WTC11 (cell line): Measurements from ENCODE around the gene IQCC. TPM values are rescaled to one million over a fixed set of nuclear protein-coding genes. Genes with fewer than 3 reads are reported as not detected.

ENCODE experiments used
- ATAC-seq: fragments of 200-7000 bp; cut with Tn5 transposase; 2 replicates; pipeline ENCODE4 v1.10.0; 2021; ENCODE audit warnings: mild to moderate bottlenecking, moderate library complexity
- CTCF ChIA-PET: fragments of 300-600 bp; sonication (Branson Sonifier 250); formaldehyde crosslinking; loops from one replicate; lab custom pipeline; 2021; ENCODE audit warnings: antibody characterized with exemption; lab: Charles Lee
- POLR2A ChIA-PET: fragments of 350-600 bp; sonication (Branson Sonifier 250); formaldehyde crosslinking; loops from one replicate; lab custom pipeline; 2021; ENCODE audit warnings: antibody characterized with exemption; lab: Charles Lee
- DNase-seq: peaks from one replicate; pipeline ENCODE4 v3.0.0; 2021; ENCODE audit warnings: low spot score
- H3K27ac Mint-ChIP-seq: 2 replicates; pipeline ENCODE4 v1.8.0; 2021; ENCODE audit warnings: mixed read lengths
- H3K27me3 Mint-ChIP-seq: 2 replicates; pipeline ENCODE4 v1.8.0; 2021; ENCODE audit warnings: low read depth, mild to moderate bottlenecking, moderate library complexity, mixed read lengths
- H3K36me3 Mint-ChIP-seq: 2 replicates; pipeline ENCODE4 v1.8.0; 2021; ENCODE audit warnings: mixed read lengths
- H3K4me1 Mint-ChIP-seq: 2 replicates; pipeline ENCODE4 v1.8.0; 2022; ENCODE audit warnings: mixed read lengths
- H3K4me3 Mint-ChIP-seq: 2 replicates; pipeline ENCODE4 v1.8.0; 2021; ENCODE audit warnings: mild to moderate bottlenecking, moderate library complexity, mixed read lengths
- H3K9me3 Mint-ChIP-seq: 2 replicates; pipeline ENCODE4 v1.8.0; 2021; ENCODE audit warnings: mixed read lengths
- AFF4 ChIP-seq: sonication (generic); formaldehyde crosslinking; IDR thresholded peaks from 2 replicates; pipeline ENCODE4 v1.8.1; 2023; ENCODE audit warnings: mild to moderate bottlenecking, missing genetic modification reagents, borderline replicate concordance
- ARID4B ChIP-seq: sonication (generic); formaldehyde crosslinking; IDR thresholded peaks from 2 replicates; pipeline ENCODE4 v1.8.0; 2023; ENCODE audit warnings: missing genetic modification reagents, mild to moderate bottlenecking, borderline replicate concordance
- ATF2 ChIP-seq: sonication (generic); formaldehyde crosslinking; IDR thresholded peaks from 2 replicates; pipeline ENCODE4 v1.8.1; 2022; ENCODE audit warnings: low read depth, missing genetic modification reagents, borderline replicate concordance
- ATF6 ChIP-seq: sonication (generic); formaldehyde crosslinking; IDR thresholded peaks from 2 replicates; pipeline ENCODE4 v1.8.1; 2023; ENCODE audit warnings: mild to moderate bottlenecking, missing genetic modification reagents
- ETV6 ChIP-seq: sonication (generic); formaldehyde crosslinking; IDR thresholded peaks from 2 replicates; pipeline ENCODE4 v1.8.1; 2022; ENCODE audit warnings: mild to moderate bottlenecking, missing genetic modification reagents
- FOXK1 ChIP-seq: sonication (generic); formaldehyde crosslinking; IDR thresholded peaks from 2 replicates; pipeline ENCODE4 v1.8.0; 2022; ENCODE audit warnings: mild to moderate bottlenecking, moderate library complexity, missing genetic modification reagents
- IRF1 ChIP-seq: sonication (generic); formaldehyde crosslinking; IDR thresholded peaks from 2 replicates; pipeline ENCODE4 v1.8.0; 2023; ENCODE audit warnings: missing genetic modification reagents
- MXD4 ChIP-seq: fragments of 250-450 bp; sonication (Bioruptor Pico); IDR thresholded peaks from 2 replicates; pipeline ENCODE4 v1.8.0; 2021; ENCODE audit warnings: mild to moderate bottlenecking, moderate library complexity, borderline replicate concordance
- NFE2L1 ChIP-seq: sonication (generic); formaldehyde crosslinking; IDR thresholded peaks from 2 replicates; pipeline ENCODE4 v1.8.1; 2023; ENCODE audit warnings: missing genetic modification reagents
- NR2C2 ChIP-seq: sonication (generic); formaldehyde crosslinking; IDR thresholded peaks from 2 replicates; pipeline ENCODE4 v1.8.0; 2022; ENCODE audit warnings: mild to moderate bottlenecking, missing genetic modification reagents
- PRRX2 ChIP-seq: fragments of 250-450 bp; sonication (Bioruptor Pico); IDR thresholded peaks from 2 replicates; pipeline ENCODE4 v1.8.0; 2021; ENCODE audit warnings: mild to moderate bottlenecking
- RELA ChIP-seq: sonication (generic); formaldehyde crosslinking; IDR thresholded peaks from 2 replicates; pipeline ENCODE4 v1.8.1; 2022; ENCODE audit warnings: missing genetic modification reagents, mild to moderate bottlenecking, borderline replicate concordance
- TEAD1 ChIP-seq: sonication (generic); formaldehyde crosslinking; IDR thresholded peaks from 2 replicates; pipeline ENCODE4 v1.8.0; 2022; ENCODE audit warnings: mild to moderate bottlenecking, missing genetic modification reagents
- ZNF219 ChIP-seq: sonication (generic); formaldehyde crosslinking; IDR thresholded peaks from 2 replicates; pipeline ENCODE4 v1.8.0; 2023; ENCODE audit warnings: missing genetic modification reagents, mild to moderate bottlenecking, borderline replicate concordance
- total RNA-seq: library from RNA; stranded (reverse); gene quantifications from 3 replicates; pipeline ENCODE4 v1.2.3, GENCODE V29; 2021

IQCC gene
- total RNA-seq, 1 experiment from 2014 or later = 5.2 TPM

- TF ChIP-seq TEAD1 (CRISPR knock-in tag) = peak; percentile 42; the same call in 1 of the 2 replicates
- TF ChIP-seq ARID4B = peak; percentile 74; the same call in 1 of the 2 replicates
- peak; percentile 41; the same call in 1 of the 2 replicates for TF ChIP-seq FOXK1 (CRISPR knock-in tag)
- 0 out of 2 replicates have a peak, but pooled peaks have one; percentile 20 for TF ChIP-seq NFE2L1 (CRISPR knock-in tag)
- peak; percentile 29; the same call in 1 of the 2 replicates for TF ChIP-seq ETV6
- TF ChIP-seq ZNF219 (CRISPR knock-in tag) = no peak
These were observed 16.7 kb downstream of the IQCC start, which contains the start of the genes EIF3I and TMEM234 (continued) for GRCh38 chr1:32221980-32222755.

- ATAC-seq (no peak), DNase-seq (no peak)
- TF ChIP-seq AFF4 = no peak
- TF ChIP-seq IRF1 (CRISPR knock-in tag) = no peak
- TF ChIP-seq NR2C2 = no peak
- TF ChIP-seq RELA = no peak
- no peak for TF ChIP-seq MXD4 (CRISPR knock-in tag)
- Mint-ChIP-seq H3K27ac (peak overlapping the region; percentile 33; the same call in 1 of the 2 replicates), H3K4me1 (peaks cover 13% of the 10 kb centered on the region), H3K27me3 (no peaks in the 10 kb centered on the region), H3K36me3 (peaks cover 33% of the 10 kb centered on the region), H3K9me3 (no peaks in the 10 kb centered on the region), H3K4me3 (peak overlapping the region; percentile 95)
- ChIA-PET POLR2A (no interaction called here), CTCF (interaction anchor here (0.8 to 3.5 kb wide), 2 partner anchors 17 to 26 kb away, joined by 3 to 23 read pairs; no protein-coding TSS in a partner anchor)
These were observed 18.2 kb downstream of the IQCC start for GRCh38 chr1:32223683-32224082.

GRCh38 chr1:32224285-32224684 lies 18.8 kb downstream of the IQCC start:
- no peaks in the 10 kb centered on the region for H3K9me3 Mint-ChIP-seq
- ChIA-PET POLR2A (no interaction called here), CTCF (interaction anchor here (3.5 kb wide), 1 partner anchor 25 kb away, joined by 23 read pairs; no protein-coding TSS in a partner anchor)
- no peak for DNase-seq
- H3K36me3 Mint-ChIP-seq = peaks cover 39% of the 10 kb centered on the region
- peaks cover 13% of the 10 kb centered on the region for H3K4me1 Mint-ChIP-seq
- H3K27me3 Mint-ChIP-seq = no peaks in the 10 kb centered on the region
- peak overlapping the region; percentile 95 for H3K4me3 Mint-ChIP-seq
- peak overlapping the region; percentile 33; the same call in 1 of the 2 replicates for H3K27ac Mint-ChIP-seq
- ATAC-seq = no peak
- TF ChIP-seq ATF6 (CRISPR knock-in tag) = no peak
- no peak for TF ChIP-seq TEAD1 (CRISPR knock-in tag)
- no peak for TF ChIP-seq FOXK1 (CRISPR knock-in tag)
- no peak for TF ChIP-seq PRRX2
- TF ChIP-seq NFE2L1 (CRISPR knock-in tag) = no peak
- no peak for TF ChIP-seq ATF2 (CRISPR knock-in tag)
